DND-41 (cell line): ENCODE results near the gene ANKMY1.

ENCODE experiments used
- EZH2 ChIP-seq: IDR thresholded peaks from 3 replicates; pipeline ENCODE4 v1.6.1; 2012; ENCODE audit warnings: borderline replicate concordance, low read depth, mild to moderate bottlenecking, moderate library complexity, low read length, inconsistent platforms; ENCODE audit not compliant: severe bottlenecking
- TF ChIP-seq, protein P1 (sequence below): IDR thresholded peaks from 2 replicates; pipeline ENCODE4 v1.5.1; 2012; ENCODE audit warnings: borderline replicate concordance, low read length, moderate library complexity, mild to moderate bottlenecking; ENCODE audit not compliant: poor library complexity, severe bottlenecking; ENCODE audit errors: extremely low read depth

- TF ChIP-seq, protein P1, sequence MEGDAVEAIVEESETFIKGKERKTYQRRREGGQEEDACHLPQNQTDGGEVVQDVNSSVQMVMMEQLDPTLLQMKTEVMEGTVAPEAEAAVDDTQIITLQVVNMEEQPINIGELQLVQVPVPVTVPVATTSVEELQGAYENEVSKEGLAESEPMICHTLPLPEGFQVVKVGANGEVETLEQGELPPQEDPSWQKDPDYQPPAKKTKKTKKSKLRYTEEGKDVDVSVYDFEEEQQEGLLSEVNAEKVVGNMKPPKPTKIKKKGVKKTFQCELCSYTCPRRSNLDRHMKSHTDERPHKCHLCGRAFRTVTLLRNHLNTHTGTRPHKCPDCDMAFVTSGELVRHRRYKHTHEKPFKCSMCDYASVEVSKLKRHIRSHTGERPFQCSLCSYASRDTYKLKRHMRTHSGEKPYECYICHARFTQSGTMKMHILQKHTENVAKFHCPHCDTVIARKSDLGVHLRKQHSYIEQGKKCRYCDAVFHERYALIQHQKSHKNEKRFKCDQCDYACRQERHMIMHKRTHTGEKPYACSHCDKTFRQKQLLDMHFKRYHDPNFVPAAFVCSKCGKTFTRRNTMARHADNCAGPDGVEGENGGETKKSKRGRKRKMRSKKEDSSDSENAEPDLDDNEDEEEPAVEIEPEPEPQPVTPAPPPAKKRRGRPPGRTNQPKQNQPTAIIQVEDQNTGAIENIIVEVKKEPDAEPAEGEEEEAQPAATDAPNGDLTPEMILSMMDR = no peak
- no peak for TF ChIP-seq EZH2
Measured at GRCh38 chr2:240531038-240531437, 26.8 kb downstream of the ANKMY1 start.
